ENCODE data around the gene TGFBR3. TPM values are rescaled to one million over a fixed set of nuclear protein-coding genes. Genes with fewer than 3 reads are reported as not detected.
"Not testable (repeated sequence)": the region's sequence is repeated elsewhere in the genome, so short reads cannot be mapped to it uniquely, and the experiment has no call there.

The TGFBR3 gene
- total and polyA plus RNA-seq, 4 donors = 3.6 to 81.5 (median 33.4) TPM

DNA sequence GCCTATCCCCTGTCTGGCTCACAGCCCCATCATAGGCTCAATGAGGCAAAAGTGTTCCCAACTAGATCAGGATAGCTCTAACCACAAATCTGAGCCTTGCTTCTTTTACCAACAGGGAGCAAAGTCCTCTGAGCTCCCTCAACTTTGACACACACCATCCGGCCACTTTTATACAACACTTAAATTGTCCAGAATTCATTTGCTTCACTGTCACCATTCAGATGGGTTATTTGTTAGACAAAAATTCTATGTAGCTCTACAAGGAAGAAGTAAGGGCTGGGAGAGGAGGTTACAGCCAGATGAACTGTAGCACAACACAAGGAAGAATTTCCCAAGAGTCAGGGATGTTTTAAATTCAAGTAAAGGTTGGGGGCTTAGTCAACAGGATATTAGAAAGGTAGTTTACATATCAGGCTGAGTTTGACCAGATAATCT, 50.8 kb downstream of the TGFBR3 start:
- no peaks in the 10 kb centered on the region for H3K9me3 ChIP-seq (ENCODE audit: control insufficient read depth, low read length)
- no peaks in the 10 kb centered on the region for H3K4me1 ChIP-seq (ENCODE audit: control insufficient read depth in 1 of 2, insufficient read depth in 2 of 2, low read length in 2 of 2)
- intact Hi-C loops (cut with DNase I) = no loop called here
- no peak for ATAC-seq (ENCODE audit: low FRiP score)
- no peak overlapping the region for H3K4me3 ChIP-seq (ENCODE audit: low read length in 2 of 2)
- WGBS, 2 donors = 89 to 93% methylated on average over 1 of the region's 1 CpG
- H3K36me3 ChIP-seq (ENCODE audit: control insufficient read depth in 1 of 2, insufficient read depth in 2 of 2, low read length in 1 of 2) = no peaks in the 10 kb centered on the region
- DNase-seq = no peak
- no peaks in the 10 kb centered on the region for H3K27me3 ChIP-seq (ENCODE audit: control insufficient read depth in 1 of 2, insufficient read depth in 2 of 2, low read length in 1 of 2)
- H3K27ac ChIP-seq (ENCODE audit: low read depth in 1 of 2, low read length in 2 of 2) = no peak overlapping the region

DNA sequence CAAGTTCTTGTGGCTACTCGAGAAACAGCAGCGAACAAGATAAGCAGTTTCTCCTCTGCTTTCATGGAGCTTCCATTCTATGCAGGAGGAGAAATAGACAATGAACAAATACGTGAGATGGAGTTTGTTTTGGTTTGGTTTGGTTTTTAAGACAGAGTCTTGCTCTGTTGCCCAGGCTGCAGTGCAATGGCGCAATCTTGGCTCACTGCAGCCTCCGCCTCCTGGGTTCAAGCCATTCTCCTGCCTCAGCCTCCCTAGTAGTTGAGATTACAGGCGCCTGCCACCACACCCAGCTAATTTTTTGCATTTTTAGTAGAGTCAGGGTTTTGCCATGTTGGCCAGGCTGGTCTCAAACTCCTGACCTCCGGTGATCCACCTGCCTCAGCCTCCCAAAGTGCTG, 51.4 kb downstream of the TGFBR3 start:
- not testable (repeated sequence) for H3K4me1 ChIP-seq (ENCODE audit: control insufficient read depth in 1 of 2, insufficient read depth in 2 of 2, low read length in 2 of 2)

GRCh38 chr1:91833946-91834345, 52.0 kb downstream of the TGFBR3 start:
- WGBS, 2 donors = 75 to 84% methylated on average over 1 of the region's 1 CpG
- Histone ChIP-seq H3K4me3 (ENCODE audit: low read length in 2 of 2) (no peak overlapping the region), H3K4me1 (ENCODE audit: control insufficient read depth in 1 of 2, insufficient read depth in 2 of 2, low read length in 2 of 2) (no peaks in the 10 kb centered on the region), H3K27me3 (ENCODE audit: control insufficient read depth in 1 of 2, insufficient read depth in 2 of 2, low read length in 1 of 2) (no peaks in the 10 kb centered on the region), H3K36me3 (ENCODE audit: control insufficient read depth in 1 of 2, insufficient read depth in 2 of 2, low read length in 1 of 2) (no peaks in the 10 kb centered on the region), H3K9me3 (ENCODE audit: control insufficient read depth, low read length) (no peaks in the 10 kb centered on the region), H3K27ac (ENCODE audit: low read depth in 1 of 2, low read length in 2 of 2) (no peak overlapping the region)
- intact Hi-C loops (cut with DNase I) = no loop called here
- no peak for DNase-seq
- ATAC-seq (ENCODE audit: low FRiP score) = no peak

More for the DNA sequence above, 51.4 kb downstream of the TGFBR3 start:
- ATAC-seq (ENCODE audit: low FRiP score); DNase-seq; H3K9me3 ChIP-seq (ENCODE audit: control insufficient read depth, low read length); H3K27ac ChIP-seq (ENCODE audit: low read depth in 1 of 2, low read length in 2 of 2); H3K36me3 ChIP-seq (ENCODE audit: control insufficient read depth in 1 of 2, insufficient read depth in 2 of 2, low read length in 1 of 2); H3K4me3 ChIP-seq (ENCODE audit: low read length in 2 of 2); H3K27me3 ChIP-seq (ENCODE audit: control insufficient read depth in 1 of 2, insufficient read depth in 2 of 2, low read length in 1 of 2); intact Hi-C loops (cut with DNase I): not testable (repeated sequence)
- 96 to 98% methylated on average over 7 of the region's 7 CpGs for WGBS, 2 donors

DNA sequence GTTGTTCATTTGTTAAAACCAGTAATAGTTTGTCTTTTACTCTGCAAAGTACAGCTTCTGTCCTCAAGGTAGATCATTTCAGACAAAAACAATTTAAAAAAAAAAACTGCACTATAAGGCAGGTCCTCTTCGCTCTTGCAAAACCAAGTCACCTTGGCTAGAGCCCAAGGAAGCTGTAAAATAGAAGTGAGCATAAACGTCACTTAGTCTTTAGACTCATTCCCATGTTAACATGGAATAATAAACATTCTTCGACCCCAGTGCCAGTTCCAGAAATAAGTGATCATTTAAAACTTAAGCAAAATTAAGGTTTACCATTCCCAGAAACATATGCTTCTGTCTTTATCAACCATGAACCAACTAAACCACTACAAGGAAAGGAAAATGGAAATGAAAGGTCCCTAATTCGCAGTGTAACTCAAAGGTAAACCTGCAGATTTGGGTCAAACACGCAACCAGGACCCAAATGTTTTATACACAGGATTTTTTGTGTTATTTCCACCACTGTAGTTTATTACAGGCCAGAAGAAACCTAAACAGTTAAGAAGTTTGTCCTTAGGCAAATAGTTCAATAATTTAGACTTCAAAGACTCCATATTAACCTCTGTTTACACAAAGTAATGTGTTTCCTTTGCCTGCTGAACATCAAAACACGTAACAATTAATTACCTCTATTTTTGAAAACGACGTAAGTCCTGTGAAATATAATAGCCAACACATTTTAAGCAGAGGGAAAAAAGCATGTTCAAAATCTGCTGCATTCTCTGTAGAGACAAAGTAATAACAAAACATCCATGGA, 54.6 kb downstream of the TGFBR3 start:
- Histone ChIP-seq H3K36me3 (ENCODE audit: control insufficient read depth in 1 of 2, insufficient read depth in 2 of 2, low read length in 1 of 2) (no peaks in the 10 kb centered on the region), H3K27me3 (ENCODE audit: control insufficient read depth in 1 of 2, insufficient read depth in 2 of 2, low read length in 1 of 2) (no peaks in the 10 kb centered on the region), H3K4me3 (ENCODE audit: low read length in 2 of 2) (no peak overlapping the region), H3K9me3 (ENCODE audit: control insufficient read depth, low read length) (no peaks in the 10 kb centered on the region), H3K4me1 (ENCODE audit: control insufficient read depth in 1 of 2, insufficient read depth in 2 of 2, low read length in 2 of 2) (no peaks in the 10 kb centered on the region), H3K27ac (ENCODE audit: low read depth in 1 of 2, low read length in 2 of 2) (no peak overlapping the region)
- ATAC-seq (ENCODE audit: low FRiP score) (no peak), DNase-seq (no peak)
- intact Hi-C loops (cut with DNase I) = no loop called here
- WGBS, 2 donors = 75 to 76% methylated on average over 8 of the region's 8 CpGs

- Histone ChIP-seq H3K9me3 (ENCODE audit: control insufficient read depth, low read length) (no peaks in the 10 kb centered on the region), H3K27me3 (ENCODE audit: control insufficient read depth in 1 of 2, insufficient read depth in 2 of 2, low read length in 1 of 2) (no peaks in the 10 kb centered on the region), H3K36me3 (ENCODE audit: control insufficient read depth in 1 of 2, insufficient read depth in 2 of 2, low read length in 1 of 2) (no peaks in the 10 kb centered on the region), H3K4me1 (ENCODE audit: control insufficient read depth in 1 of 2, insufficient read depth in 2 of 2, low read length in 2 of 2) (no peaks in the 10 kb centered on the region), H3K4me3 (ENCODE audit: low read length in 2 of 2) (no peak overlapping the region), H3K27ac (ENCODE audit: low read depth in 1 of 2, low read length in 2 of 2) (peak overlapping the region in 1 of 2 donors; percentile 71)
- 43 to 46% methylated on average over 10 of the region's 10 CpGs for WGBS, 2 donors
- ATAC-seq (ENCODE audit: low FRiP score) (peak; percentile 68), DNase-seq (peak; percentile 75 to 89)
- intact Hi-C loops (cut with DNase I) = no loop called here
These were observed 55.5 kb downstream of the TGFBR3 start for GRCh38 chr1:91830242-91831131.

- whole genome bisulfite sequencing, 2 donors = 83 to 91% methylated on average over 6 of the region's 6 CpGs
- Histone ChIP-seq H3K9me3 (ENCODE audit: control insufficient read depth, low read length) (no peaks in the 10 kb centered on the region), H3K36me3 (ENCODE audit: control insufficient read depth in 1 of 2, insufficient read depth in 2 of 2, low read length in 1 of 2) (no peaks in the 10 kb centered on the region), H3K4me1 (ENCODE audit: control insufficient read depth in 1 of 2, insufficient read depth in 2 of 2, low read length in 2 of 2) (no peaks in the 10 kb centered on the region), H3K27me3 (ENCODE audit: control insufficient read depth in 1 of 2, insufficient read depth in 2 of 2, low read length in 1 of 2) (no peaks in the 10 kb centered on the region), H3K4me3 (ENCODE audit: low read length in 2 of 2) (no peak overlapping the region), H3K27ac (ENCODE audit: low read depth in 1 of 2, low read length in 2 of 2) (peak overlapping the region in 1 of 2 donors; percentile 41)
- no peak for DNase-seq
- intact Hi-C loops (cut with DNase I) = no loop called here
- no peak for ATAC-seq (ENCODE audit: low FRiP score)
These were observed 56.4 kb downstream of the TGFBR3 start for GRCh38 chr1:91829293-91830153.

- H3K4me3 ChIP-seq (ENCODE audit: low read length in 2 of 2) = no peak overlapping the region
- intact Hi-C loops (cut with DNase I) = no loop called here
- ATAC-seq (ENCODE audit: low FRiP score) (no peak), DNase-seq (no peak)
- H3K27ac ChIP-seq (ENCODE audit: low read depth in 1 of 2, low read length in 2 of 2) = no peak overlapping the region
- no peaks in the 10 kb centered on the region for H3K9me3 ChIP-seq (ENCODE audit: control insufficient read depth, low read length)
- no peaks in the 10 kb centered on the region for H3K36me3 ChIP-seq (ENCODE audit: control insufficient read depth in 1 of 2, insufficient read depth in 2 of 2, low read length in 1 of 2)
- H3K4me1 ChIP-seq (ENCODE audit: control insufficient read depth in 1 of 2, insufficient read depth in 2 of 2, low read length in 2 of 2) = no peaks in the 10 kb centered on the region
- WGBS, 2 donors = 86 to 88% methylated on average over 9 of the region's 9 CpGs
- no peaks in the 10 kb centered on the region for H3K27me3 ChIP-seq (ENCODE audit: control insufficient read depth in 1 of 2, insufficient read depth in 2 of 2, low read length in 1 of 2)
These were observed 57.2 kb downstream of the TGFBR3 start for GRCh38 chr1:91828583-91829281.

All from aorta (tissue), 5 donors.